HUES6 (cell line): ENCODE results near the gene CXCR3.
"Not testable (repeated sequence)": the region's sequence is repeated elsewhere in the genome, so short reads cannot be mapped to it uniquely, and the experiment has no call there.

Experiments
- H3K27ac ChIP-seq: 2 replicates; pipeline ENCODE4 v1.7.0; 2013; ENCODE audit warnings: low read depth, mild to moderate bottlenecking, low read length, inconsistent platforms
- H3K27me3 ChIP-seq: 2 replicates; pipeline ENCODE4 v1.6.1; 2013; ENCODE audit warnings: low read length; ENCODE audit not compliant: control insufficient read depth, insufficient read depth
- H3K36me3 ChIP-seq: 2 replicates; pipeline ENCODE4 v1.6.1; 2013; ENCODE audit warnings: low read length; ENCODE audit not compliant: control insufficient read depth, insufficient read depth
- H3K4me1 ChIP-seq: 2 replicates; pipeline ENCODE4 v1.6.1; 2013; ENCODE audit warnings: low read length; ENCODE audit not compliant: control insufficient read depth, insufficient read depth
- H3K4me3 ChIP-seq: 2 replicates; pipeline ENCODE4 v1.5.1; 2013; ENCODE audit warnings: low read depth, low read length
- H3K9ac ChIP-seq: one replicate; pipeline ENCODE4 v1.6.1; 2013; ENCODE audit warnings: mild to moderate bottlenecking, low read length
- H3K9me3 ChIP-seq: 2 replicates; pipeline ENCODE4 v1.6.1; 2013; ENCODE audit warnings: low read depth, low read length; ENCODE audit not compliant: control insufficient read depth, insufficient read depth

CXCR3 gene

GRCh38 chrX:71618303-71618721 lies at the start of gene CXCR3:
TSS of gene CXCR3 (minus strand) at chrX:71618511. CDS start at chrX:71618449, 62 bp downstream.
- H3K4me3 ChIP-seq, result no peak within 1 kb of the TSS
- H3K36me3 ChIP-seq, result no peaks in the 10 kb centered on the region; the same call in 1 of the 2 replicates
- H3K4me1 ChIP-seq, result peaks cover 8% of the 10 kb centered on the region; the same call in 1 of the 2 replicates
- H3K27ac ChIP-seq, result no peak within 1 kb of the TSS
- no peak within 1 kb of the TSS for H3K9ac ChIP-seq
- H3K9me3 ChIP-seq, result peaks cover 40% of the 10 kb centered on the region
- no peaks in the 10 kb centered on the region for H3K27me3 ChIP-seq

GRCh38 chrX:71667328-71668247 lies 49.3 kb upstream of the CXCR3 start, which contains the start of gene LOC101059915:
TSS of gene LOC101059915 (plus strand) at chrX:71667546.
- H3K9ac ChIP-seq, result no peak within 1 kb of the TSS
- no peaks in the 10 kb centered on the region for H3K27me3 ChIP-seq
- no peak within 1 kb of the TSS for H3K4me3 ChIP-seq
- H3K4me1 ChIP-seq, result no peaks in the 10 kb centered on the region; the same call in 1 of the 2 replicates
- H3K27ac ChIP-seq, result no peak within 1 kb of the TSS
- H3K36me3 ChIP-seq, result no peaks in the 10 kb centered on the region
- H3K9me3 ChIP-seq, result peaks cover 22% of the 10 kb centered on the region; the same call in 1 of the 2 replicates

DNA sequence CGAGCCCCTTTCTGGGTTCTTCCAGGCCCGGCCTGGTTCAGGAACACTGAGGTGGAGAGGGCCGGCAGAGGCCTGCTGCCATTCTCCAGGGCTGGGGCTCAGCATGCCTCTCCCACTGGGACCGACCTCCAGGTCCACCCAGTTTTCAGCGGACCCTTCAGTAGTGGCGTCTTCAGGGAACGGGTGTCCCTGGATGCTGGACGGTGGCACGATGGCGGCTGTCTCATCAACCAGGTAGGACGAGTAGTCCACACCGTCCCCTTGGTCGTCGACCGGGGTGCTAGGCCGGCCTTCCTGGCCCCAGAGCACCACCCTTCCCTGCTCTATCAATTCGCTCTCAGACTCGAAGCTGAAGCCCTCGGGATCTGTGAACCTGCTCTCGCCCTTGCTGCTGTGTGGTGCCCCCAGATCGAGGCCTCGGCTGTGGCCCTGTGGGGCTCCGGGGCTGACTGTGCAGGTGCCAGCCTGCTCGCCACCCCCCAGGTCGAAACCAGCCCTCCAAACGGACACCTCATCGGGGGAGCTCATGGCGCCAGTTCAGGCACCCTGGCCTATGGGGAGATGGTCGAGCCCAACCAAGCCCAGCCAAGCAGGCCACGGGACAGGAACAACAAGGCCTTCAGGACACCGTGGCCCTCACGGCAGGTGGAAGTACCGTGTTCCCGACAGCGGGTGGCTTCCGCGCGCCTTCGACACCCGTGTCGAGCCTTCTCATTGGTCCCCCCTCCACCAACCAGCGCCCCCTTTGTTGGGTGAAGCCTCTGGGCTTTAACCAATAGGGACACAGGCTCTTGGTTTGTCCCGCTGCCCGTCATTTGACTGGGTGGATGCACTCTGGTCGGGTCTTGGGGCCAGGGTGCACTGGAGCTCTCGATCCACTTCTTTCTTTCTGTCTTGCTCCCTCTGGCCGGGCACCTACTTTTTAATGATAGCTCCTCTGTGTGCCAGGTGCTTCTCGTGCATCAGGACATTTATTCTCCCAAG lies 48.2 kb upstream of the CXCR3 start:
- H3K36me3 ChIP-seq, result no peaks in the 10 kb centered on the region
- H3K9me3 ChIP-seq, result peaks cover 21% of the 10 kb centered on the region; the same call in 1 of the 2 replicates
- H3K27ac ChIP-seq, result no peak overlapping the region
- no peaks in the 10 kb centered on the region; the same call in 1 of the 2 replicates for H3K4me1 ChIP-seq
- no peak overlapping the region for H3K4me3 ChIP-seq
- H3K27me3 ChIP-seq, result 0 out of 2 replicates have a peak, but pooled peaks cover 2% of the 10 kb centered on the region
- no peak overlapping the region for H3K9ac ChIP-seq

- no peaks in the 10 kb centered on the region; the same call in 1 of the 2 replicates for H3K4me1 ChIP-seq
- no peaks in the 10 kb centered on the region for H3K36me3 ChIP-seq
- H3K4me3 ChIP-seq, result no peak overlapping the region
- 0 out of 2 replicates have a peak, but pooled peaks cover 2% of the 10 kb centered on the region for H3K27me3 ChIP-seq
- no peak overlapping the region for H3K9ac ChIP-seq
- H3K27ac ChIP-seq, result no peak overlapping the region
- H3K9me3 ChIP-seq, result peaks cover 26% of the 10 kb centered on the region; the same call in 1 of the 2 replicates
Measured at GRCh38 chrX:71665747-71666146, 47.4 kb upstream of the CXCR3 start.

GRCh38 chrX:71664889-71665491 lies 46.7 kb upstream of the CXCR3 start:
- Histone ChIP-seq H3K4me1 (no peaks in the 10 kb centered on the region; the same call in 1 of the 2 replicates), H3K4me3 (no peak overlapping the region), H3K9me3 (peaks cover 27% of the 10 kb centered on the region; the same call in 1 of the 2 replicates), H3K27ac (no peak overlapping the region), H3K9ac (no peak overlapping the region), H3K36me3 (no peaks in the 10 kb centered on the region), H3K27me3 (0 out of 2 replicates have a peak, but pooled peaks cover 2% of the 10 kb centered on the region)

DNA sequence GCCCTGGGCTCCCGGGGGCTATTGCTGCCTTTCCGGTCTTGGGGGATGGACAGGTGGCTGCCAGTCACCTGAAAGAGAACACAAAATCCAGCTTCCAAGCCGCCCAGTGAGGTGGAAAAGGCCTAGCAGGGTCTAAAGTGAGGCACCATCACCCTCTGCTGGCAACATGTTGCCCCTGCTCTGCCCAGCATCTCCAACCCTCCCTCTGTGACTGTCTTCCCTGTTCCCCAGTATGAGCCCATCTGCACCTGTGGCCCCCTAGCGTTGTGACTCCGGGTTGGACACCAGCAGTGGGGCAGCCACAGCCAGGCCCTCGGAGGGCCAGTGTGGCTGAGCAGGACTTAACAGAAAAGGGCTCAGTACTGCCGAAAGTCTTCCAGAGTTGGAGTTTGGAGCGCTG lies 45.9 kb upstream of the CXCR3 start:
- H3K9me3 ChIP-seq, result peaks cover 30% of the 10 kb centered on the region; the same call in 1 of the 2 replicates
- H3K9ac ChIP-seq, H3K36me3 ChIP-seq, H3K4me1 ChIP-seq, H3K27me3 ChIP-seq, H3K27ac ChIP-seq, H3K4me3 ChIP-seq: not testable (repeated sequence)

DNA sequence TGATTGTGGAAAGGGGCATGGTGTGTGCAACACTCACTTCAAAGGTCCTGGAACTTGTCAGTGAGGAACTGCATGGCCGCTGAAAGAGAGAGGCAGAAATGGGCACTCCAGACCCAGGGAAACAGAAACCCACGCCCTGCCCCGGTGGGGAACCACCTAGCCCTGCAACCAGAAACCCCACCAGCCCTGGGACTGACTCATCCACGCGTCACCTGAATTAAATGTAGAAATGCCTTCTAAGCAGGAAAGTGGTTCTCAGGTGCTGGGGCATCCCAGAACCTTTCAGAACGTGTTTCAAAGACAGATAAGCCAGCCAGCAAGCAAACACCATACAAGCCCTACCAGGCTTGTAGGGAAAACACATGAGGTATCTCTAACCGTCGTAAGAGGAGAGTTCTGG lies 44.9 kb upstream of the CXCR3 start:
- not testable (repeated sequence) for H3K36me3 ChIP-seq, H3K4me3 ChIP-seq, H3K4me1 ChIP-seq, H3K9ac ChIP-seq, H3K27ac ChIP-seq, H3K27me3 ChIP-seq
- peaks cover 30% of the 10 kb centered on the region; the same call in 1 of the 2 replicates for H3K9me3 ChIP-seq

DNA sequence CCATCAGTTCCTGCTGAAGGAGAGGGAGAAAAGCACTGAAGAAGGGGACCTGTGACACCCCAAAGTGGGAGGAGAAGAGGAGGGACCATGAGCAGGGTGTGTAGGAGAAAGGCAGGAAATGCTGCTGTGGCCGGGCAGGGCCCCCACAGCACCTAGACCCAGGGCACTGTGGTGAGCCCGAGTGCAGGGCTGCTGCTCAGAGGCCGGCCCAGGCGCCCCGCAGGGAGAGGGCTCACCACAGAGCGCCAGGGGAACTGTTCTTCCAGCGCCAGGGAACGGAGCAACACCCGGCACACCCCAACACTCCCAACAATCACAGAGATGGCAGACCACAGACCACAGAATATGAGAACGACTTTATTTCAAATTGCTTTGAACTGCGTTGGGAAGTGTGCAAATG lies 44.3 kb upstream of the CXCR3 start:
- not testable (repeated sequence) for H3K27me3 ChIP-seq, H3K9ac ChIP-seq, H3K36me3 ChIP-seq, H3K4me1 ChIP-seq, H3K4me3 ChIP-seq, H3K27ac ChIP-seq
- H3K9me3 ChIP-seq, result peaks cover 30% of the 10 kb centered on the region; the same call in 1 of the 2 replicates

DNA sequence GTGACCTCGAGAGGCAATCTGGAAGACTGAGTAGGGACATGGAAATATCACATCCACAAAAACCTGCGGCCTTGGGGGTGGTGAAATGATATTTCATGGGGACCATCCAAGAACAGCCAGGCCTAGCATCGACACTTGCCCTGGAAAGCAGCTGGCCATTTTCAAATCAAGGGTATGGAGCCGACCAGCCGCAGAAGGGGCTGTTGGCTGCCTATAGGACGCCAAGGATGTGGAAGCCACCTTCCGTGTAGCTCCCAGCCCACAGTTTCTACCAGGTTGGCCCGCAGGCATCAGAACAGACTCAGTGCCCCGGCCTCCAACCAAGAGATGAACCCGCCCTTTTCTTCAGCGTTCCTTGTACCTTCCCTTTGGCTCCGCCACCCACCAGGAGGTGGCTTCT lies 43.6 kb upstream of the CXCR3 start:
- no peak overlapping the region for H3K9ac ChIP-seq
- H3K4me3 ChIP-seq, result no peak overlapping the region
- no peaks in the 10 kb centered on the region for H3K36me3 ChIP-seq
- no peak overlapping the region for H3K27ac ChIP-seq
- no peaks in the 10 kb centered on the region; the same call in 1 of the 2 replicates for H3K4me1 ChIP-seq
- H3K9me3 ChIP-seq, result peaks cover 26% of the 10 kb centered on the region; the same call in 1 of the 2 replicates
- H3K27me3 ChIP-seq, result 0 out of 2 replicates have a peak, but pooled peaks cover 2% of the 10 kb centered on the region
